ENCODE data around the gene CPAMD8.
"Not testable (repeated sequence)": the region's sequence is repeated elsewhere in the genome, so short reads cannot be mapped to it uniquely, and the experiment has no call there.

The CPAMD8 gene

GRCh38 chr19:16889883-16890460, 136.6 kb downstream of the CPAMD8 start:
- no peak for DNase-seq

GRCh38 chr19:16889366-16889882, 137.2 kb downstream of the CPAMD8 start:
- DNase-seq = no peak

- no peak for DNase-seq
Measured at GRCh38 chr19:16888629-16889365, 137.8 kb downstream of the CPAMD8 start, which contains the start of gene F2RL3. TSS of gene F2RL3 (plus strand) at chr19:16888999. CDS start at chr19:16889190, 191 bp downstream.

GRCh38 chr19:16887353-16888265, 139.0 kb downstream of the CPAMD8 start:
- no peak for DNase-seq

GRCh38 chr19:16886305-16886880, 140.2 kb downstream of the CPAMD8 start:
- no peak for DNase-seq

- no peak for DNase-seq
Measured at GRCh38 chr19:16885166-16885565, 141.4 kb downstream of the CPAMD8 start.

GRCh38 chr19:16883522-16883921, 143.1 kb downstream of the CPAMD8 start:
- DNase-seq = no peak

- DNase-seq = no peak
Measured at GRCh38 chr19:16882146-16882545, 144.5 kb downstream of the CPAMD8 start.

- DNase-seq = no peak
Measured at GRCh38 chr19:16880884-16881554, 145.6 kb downstream of the CPAMD8 start.

- DNase-seq = no peak
Measured at GRCh38 chr19:16878181-16878965, 148.2 kb downstream of the CPAMD8 start.

GRCh38 chr19:16877581-16877980, 149.0 kb downstream of the CPAMD8 start:
- DNase-seq = no peak

GRCh38 chr19:16876904-16877361, 149.7 kb downstream of the CPAMD8 start:
- no peak for DNase-seq

- DNase-seq = no peak
Measured at GRCh38 chr19:16875584-16876555, 150.7 kb downstream of the CPAMD8 start.

- not testable (repeated sequence) for DNase-seq
Measured at GRCh38 chr19:16874978-16875299, 151.7 kb downstream of the CPAMD8 start.

GRCh38 chr19:16874250-16874977, 152.2 kb downstream of the CPAMD8 start:
- no peak for DNase-seq

GRCh38 chr19:16873594-16873993, 153.0 kb downstream of the CPAMD8 start:
- no peak for DNase-seq

- no peak for DNase-seq
Measured at GRCh38 chr19:16872728-16873127, 153.9 kb downstream of the CPAMD8 start.

GRCh38 chr19:16871871-16872270, 154.7 kb downstream of the CPAMD8 start:
- no peak for DNase-seq

- no peak for DNase-seq
Measured at GRCh38 chr19:16869331-16869972, 157.2 kb downstream of the CPAMD8 start.

Measured in 8988T (cell line).